WTC11 (cell line): ENCODE data around the gene PIK3CB. TPM values are rescaled to one million over a fixed set of nuclear protein-coding genes. Genes with fewer than 3 reads are reported as not detected.
A peak's percentile ranks its signal among the peaks of the same experiment; 100 is the strongest.

ENCODE experiments used
- ATAC-seq: fragments of 200-7000 bp; cut with Tn5 transposase; 2 replicates; pipeline ENCODE4 v1.10.0; 2021; ENCODE audit warnings: mild to moderate bottlenecking, moderate library complexity
- CTCF ChIA-PET: fragments of 300-600 bp; sonication (Branson Sonifier 250); formaldehyde crosslinking; loops from one replicate; lab custom pipeline; 2021; ENCODE audit warnings: antibody characterized with exemption; lab: Charles Lee
- POLR2A ChIA-PET: fragments of 350-600 bp; sonication (Branson Sonifier 250); formaldehyde crosslinking; loops from one replicate; lab custom pipeline; 2021; ENCODE audit warnings: antibody characterized with exemption; lab: Charles Lee
- DNase-seq: peaks from one replicate; pipeline ENCODE4 v3.0.0; 2021; ENCODE audit warnings: low spot score
- H3K27ac Mint-ChIP-seq: 2 replicates; pipeline ENCODE4 v1.8.0; 2021; ENCODE audit warnings: mixed read lengths
- H3K27me3 Mint-ChIP-seq: 2 replicates; pipeline ENCODE4 v1.8.0; 2021; ENCODE audit warnings: low read depth, mild to moderate bottlenecking, moderate library complexity, mixed read lengths
- H3K36me3 Mint-ChIP-seq: 2 replicates; pipeline ENCODE4 v1.8.0; 2021; ENCODE audit warnings: mixed read lengths
- H3K4me1 Mint-ChIP-seq: 2 replicates; pipeline ENCODE4 v1.8.0; 2022; ENCODE audit warnings: mixed read lengths
- H3K4me3 Mint-ChIP-seq: 2 replicates; pipeline ENCODE4 v1.8.0; 2021; ENCODE audit warnings: mild to moderate bottlenecking, moderate library complexity, mixed read lengths
- H3K9me3 Mint-ChIP-seq: 2 replicates; pipeline ENCODE4 v1.8.0; 2021; ENCODE audit warnings: mixed read lengths
- CREM ChIP-seq: sonication (generic); formaldehyde crosslinking; IDR thresholded peaks from 2 replicates; pipeline ENCODE4 v1.8.1; 2022; ENCODE audit warnings: mild to moderate bottlenecking, missing genetic modification reagents, moderate library complexity
- E2F4 ChIP-seq: sonication (generic); formaldehyde crosslinking; IDR thresholded peaks from 2 replicates; pipeline ENCODE4 v1.8.1; 2022; ENCODE audit warnings: low read depth, mild to moderate bottlenecking, moderate library complexity, missing genetic modification reagents, borderline replicate concordance
- ELF4 ChIP-seq: sonication (generic); formaldehyde crosslinking; IDR thresholded peaks from 2 replicates; pipeline ENCODE4 v1.8.1; 2022; ENCODE audit warnings: low read depth, mild to moderate bottlenecking, moderate library complexity, missing genetic modification reagents
- FOXK1 ChIP-seq: sonication (generic); formaldehyde crosslinking; IDR thresholded peaks from 2 replicates; pipeline ENCODE4 v1.8.0; 2022; ENCODE audit warnings: mild to moderate bottlenecking, moderate library complexity, missing genetic modification reagents
- HMGA2 ChIP-seq: fragments of 250-450 bp; sonication (Bioruptor Pico); IDR thresholded peaks from 2 replicates; pipeline ENCODE4 v1.4.0; 2021; ENCODE audit warnings: mild to moderate bottlenecking, moderate library complexity
- KAT7 ChIP-seq: sonication (generic); formaldehyde crosslinking; IDR thresholded peaks from 2 replicates; pipeline ENCODE4 v1.8.1; 2023; ENCODE audit warnings: missing genetic modification reagents, mild to moderate bottlenecking, borderline replicate concordance
- NFYB ChIP-seq: sonication (generic); formaldehyde crosslinking; conservative IDR thresholded peaks from 2 replicates; pipeline ENCODE4 v1.8.0; 2022; ENCODE audit warnings: low read depth, missing genetic modification reagents
- NR2C2 ChIP-seq: sonication (generic); formaldehyde crosslinking; IDR thresholded peaks from 2 replicates; pipeline ENCODE4 v1.8.0; 2022; ENCODE audit warnings: mild to moderate bottlenecking, missing genetic modification reagents
- SP1 ChIP-seq: sonication (generic); formaldehyde crosslinking; conservative IDR thresholded peaks from 2 replicates; pipeline ENCODE4 v1.8.1; 2022; ENCODE audit warnings: missing genetic modification reagents
- TP53 ChIP-seq: sonication (generic); formaldehyde crosslinking; IDR thresholded peaks from 2 replicates; pipeline ENCODE4 v1.8.1; 2023; ENCODE audit warnings: mild to moderate bottlenecking, missing genetic modification reagents
- ZBTB21 ChIP-seq: sonication (generic); formaldehyde crosslinking; IDR thresholded peaks from 2 replicates; pipeline ENCODE4 v1.8.1; 2023; ENCODE audit warnings: mild to moderate bottlenecking, missing genetic modification reagents, borderline replicate concordance
- ZNF121 ChIP-seq: sonication (generic); formaldehyde crosslinking; IDR thresholded peaks from 2 replicates; pipeline ENCODE4 v1.8.0; 2023; ENCODE audit warnings: missing genetic modification reagents
- ZNF423 ChIP-seq: fragments of 250-450 bp; sonication (Bioruptor Pico); IDR thresholded peaks from 2 replicates; pipeline ENCODE4 v2.1.2; 2022; ENCODE audit warnings: mild to moderate bottlenecking, moderate library complexity
- ZNF425 ChIP-seq: fragments of 250-450 bp; sonication (Bioruptor Pico); conservative IDR thresholded peaks from 2 replicates; pipeline ENCODE4 v1.9.0; 2021; ENCODE audit warnings: mild to moderate bottlenecking
- total RNA-seq: library from RNA; stranded (reverse); gene quantifications from 3 replicates; pipeline ENCODE4 v1.2.3, GENCODE V29; 2021
- TF ChIP-seq, protein P1 (sequence below): sonication (generic); formaldehyde crosslinking; IDR thresholded peaks from 2 replicates; pipeline ENCODE4 v1.8.0; 2023; ENCODE audit warnings: missing genetic modification reagents, mild to moderate bottlenecking, borderline replicate concordance
- TF ChIP-seq, protein P2 (sequence below): sonication (generic); formaldehyde crosslinking; conservative IDR thresholded peaks from 2 replicates; pipeline ENCODE4 v1.8.1; 2023; ENCODE audit warnings: mild to moderate bottlenecking, low read depth, missing genetic modification reagents, moderate library complexity
- TF ChIP-seq, protein P3 (sequence below): fragments of 200-600 bp; IDR thresholded peaks from 2 replicates; pipeline ENCODE4 v1.8.0; 2022; ENCODE audit warnings: antibody characterized with exemption
- TF ChIP-seq, protein P4 (sequence below): fragments of 250-450 bp; sonication (Bioruptor Pico); IDR thresholded peaks from 2 replicates; pipeline ENCODE4 v1.9.0; 2021; ENCODE audit warnings: mild to moderate bottlenecking
- TF ChIP-seq, protein P5 (sequence below): sonication (generic); formaldehyde crosslinking; IDR thresholded peaks from 2 replicates; pipeline ENCODE4 v1.8.1; 2023; ENCODE audit warnings: mild to moderate bottlenecking, missing genetic modification reagents

Gene PIK3CB
- total RNA-seq, 1 experiment from 2014 or later = 36.0 TPM

GRCh38 chr3:138615462-138615861 is 219.3 kb downstream of the PIK3CB start (continued):
- TF ChIP-seq, protein P1, sequence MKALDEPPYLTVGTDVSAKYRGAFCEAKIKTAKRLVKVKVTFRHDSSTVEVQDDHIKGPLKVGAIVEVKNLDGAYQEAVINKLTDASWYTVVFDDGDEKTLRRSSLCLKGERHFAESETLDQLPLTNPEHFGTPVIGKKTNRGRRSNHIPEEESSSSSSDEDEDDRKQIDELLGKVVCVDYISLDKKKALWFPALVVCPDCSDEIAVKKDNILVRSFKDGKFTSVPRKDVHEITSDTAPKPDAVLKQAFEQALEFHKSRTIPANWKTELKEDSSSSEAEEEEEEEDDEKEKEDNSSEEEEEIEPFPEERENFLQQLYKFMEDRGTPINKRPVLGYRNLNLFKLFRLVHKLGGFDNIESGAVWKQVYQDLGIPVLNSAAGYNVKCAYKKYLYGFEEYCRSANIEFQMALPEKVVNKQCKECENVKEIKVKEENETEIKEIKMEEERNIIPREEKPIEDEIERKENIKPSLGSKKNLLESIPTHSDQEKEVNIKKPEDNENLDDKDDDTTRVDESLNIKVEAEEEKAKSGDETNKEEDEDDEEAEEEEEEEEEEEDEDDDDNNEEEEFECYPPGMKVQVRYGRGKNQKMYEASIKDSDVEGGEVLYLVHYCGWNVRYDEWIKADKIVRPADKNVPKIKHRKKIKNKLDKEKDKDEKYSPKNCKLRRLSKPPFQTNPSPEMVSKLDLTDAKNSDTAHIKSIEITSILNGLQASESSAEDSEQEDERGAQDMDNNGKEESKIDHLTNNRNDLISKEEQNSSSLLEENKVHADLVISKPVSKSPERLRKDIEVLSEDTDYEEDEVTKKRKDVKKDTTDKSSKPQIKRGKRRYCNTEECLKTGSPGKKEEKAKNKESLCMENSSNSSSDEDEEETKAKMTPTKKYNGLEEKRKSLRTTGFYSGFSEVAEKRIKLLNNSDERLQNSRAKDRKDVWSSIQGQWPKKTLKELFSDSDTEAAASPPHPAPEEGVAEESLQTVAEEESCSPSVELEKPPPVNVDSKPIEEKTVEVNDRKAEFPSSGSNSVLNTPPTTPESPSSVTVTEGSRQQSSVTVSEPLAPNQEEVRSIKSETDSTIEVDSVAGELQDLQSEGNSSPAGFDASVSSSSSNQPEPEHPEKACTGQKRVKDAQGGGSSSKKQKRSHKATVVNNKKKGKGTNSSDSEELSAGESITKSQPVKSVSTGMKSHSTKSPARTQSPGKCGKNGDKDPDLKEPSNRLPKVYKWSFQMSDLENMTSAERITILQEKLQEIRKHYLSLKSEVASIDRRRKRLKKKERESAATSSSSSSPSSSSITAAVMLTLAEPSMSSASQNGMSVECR = no peak
- TF ChIP-seq CREM (no peak), ZNF425 (CRISPR knock-in tag) (no peak), FOXK1 (no peak), ELF4 (CRISPR knock-in tag) (no peak), KAT7 (CRISPR knock-in tag) (no peak), NFYB (CRISPR knock-in tag) (no peak), ZNF423 (CRISPR knock-in tag) (no peak)
- TF ChIP-seq, protein P2, sequence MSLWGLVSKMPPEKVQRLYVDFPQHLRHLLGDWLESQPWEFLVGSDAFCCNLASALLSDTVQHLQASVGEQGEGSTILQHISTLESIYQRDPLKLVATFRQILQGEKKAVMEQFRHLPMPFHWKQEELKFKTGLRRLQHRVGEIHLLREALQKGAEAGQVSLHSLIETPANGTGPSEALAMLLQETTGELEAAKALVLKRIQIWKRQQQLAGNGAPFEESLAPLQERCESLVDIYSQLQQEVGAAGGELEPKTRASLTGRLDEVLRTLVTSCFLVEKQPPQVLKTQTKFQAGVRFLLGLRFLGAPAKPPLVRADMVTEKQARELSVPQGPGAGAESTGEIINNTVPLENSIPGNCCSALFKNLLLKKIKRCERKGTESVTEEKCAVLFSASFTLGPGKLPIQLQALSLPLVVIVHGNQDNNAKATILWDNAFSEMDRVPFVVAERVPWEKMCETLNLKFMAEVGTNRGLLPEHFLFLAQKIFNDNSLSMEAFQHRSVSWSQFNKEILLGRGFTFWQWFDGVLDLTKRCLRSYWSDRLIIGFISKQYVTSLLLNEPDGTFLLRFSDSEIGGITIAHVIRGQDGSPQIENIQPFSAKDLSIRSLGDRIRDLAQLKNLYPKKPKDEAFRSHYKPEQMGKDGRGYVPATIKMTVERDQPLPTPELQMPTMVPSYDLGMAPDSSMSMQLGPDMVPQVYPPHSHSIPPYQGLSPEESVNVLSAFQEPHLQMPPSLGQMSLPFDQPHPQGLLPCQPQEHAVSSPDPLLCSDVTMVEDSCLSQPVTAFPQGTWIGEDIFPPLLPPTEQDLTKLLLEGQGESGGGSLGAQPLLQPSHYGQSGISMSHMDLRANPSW (CRISPR knock-in tag) = no peak
- TF ChIP-seq, protein P3, sequence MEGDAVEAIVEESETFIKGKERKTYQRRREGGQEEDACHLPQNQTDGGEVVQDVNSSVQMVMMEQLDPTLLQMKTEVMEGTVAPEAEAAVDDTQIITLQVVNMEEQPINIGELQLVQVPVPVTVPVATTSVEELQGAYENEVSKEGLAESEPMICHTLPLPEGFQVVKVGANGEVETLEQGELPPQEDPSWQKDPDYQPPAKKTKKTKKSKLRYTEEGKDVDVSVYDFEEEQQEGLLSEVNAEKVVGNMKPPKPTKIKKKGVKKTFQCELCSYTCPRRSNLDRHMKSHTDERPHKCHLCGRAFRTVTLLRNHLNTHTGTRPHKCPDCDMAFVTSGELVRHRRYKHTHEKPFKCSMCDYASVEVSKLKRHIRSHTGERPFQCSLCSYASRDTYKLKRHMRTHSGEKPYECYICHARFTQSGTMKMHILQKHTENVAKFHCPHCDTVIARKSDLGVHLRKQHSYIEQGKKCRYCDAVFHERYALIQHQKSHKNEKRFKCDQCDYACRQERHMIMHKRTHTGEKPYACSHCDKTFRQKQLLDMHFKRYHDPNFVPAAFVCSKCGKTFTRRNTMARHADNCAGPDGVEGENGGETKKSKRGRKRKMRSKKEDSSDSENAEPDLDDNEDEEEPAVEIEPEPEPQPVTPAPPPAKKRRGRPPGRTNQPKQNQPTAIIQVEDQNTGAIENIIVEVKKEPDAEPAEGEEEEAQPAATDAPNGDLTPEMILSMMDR = no peak
- TF ChIP-seq, protein P4, sequence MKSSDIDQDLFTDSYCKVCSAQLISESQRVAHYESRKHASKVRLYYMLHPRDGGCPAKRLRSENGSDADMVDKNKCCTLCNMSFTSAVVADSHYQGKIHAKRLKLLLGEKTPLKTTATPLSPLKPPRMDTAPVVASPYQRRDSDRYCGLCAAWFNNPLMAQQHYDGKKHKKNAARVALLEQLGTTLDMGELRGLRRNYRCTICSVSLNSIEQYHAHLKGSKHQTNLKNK (CRISPR knock-in tag) = no peak

DNA sequence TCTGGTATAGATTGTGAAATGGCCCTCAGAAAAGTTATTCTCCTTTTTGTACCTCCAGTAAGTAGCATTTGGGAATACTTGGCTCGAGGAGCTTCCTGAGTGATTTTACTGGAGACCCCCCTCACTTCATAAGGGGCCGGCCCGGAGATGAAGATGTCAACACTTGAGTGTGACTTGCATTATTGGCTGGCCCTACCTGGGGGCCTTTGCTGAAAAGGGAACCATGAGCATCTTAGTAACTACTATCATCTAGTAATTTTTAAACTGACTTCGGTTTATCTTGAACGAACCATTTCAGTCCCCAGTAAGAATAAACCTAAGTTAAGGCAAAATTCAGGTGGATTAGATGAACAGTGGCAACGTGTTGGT is 224.8 kb downstream of the PIK3CB start:
- no peaks in the 10 kb centered on the region for H3K36me3 Mint-ChIP-seq
- peak overlapping the region; percentile 69 for H3K4me3 Mint-ChIP-seq
- ChIA-PET CTCF (interaction anchor here (0.6 to 2.5 kb wide), 3 partner anchors 306 to 326 kb away, joined by 3 to 9 read pairs (median 4); no protein-coding TSS in a partner anchor), POLR2A (interaction anchor here (0.6 kb wide), 1 partner anchor 16 kb away, joined by 4 read pairs; the partner anchor contains the start of gene CEP70)
- ATAC-seq (no peak), DNase-seq (no peak)
- H3K27ac Mint-ChIP-seq = no peak overlapping the region
- peaks cover 17% of the 10 kb centered on the region for H3K27me3 Mint-ChIP-seq
- peaks cover 23% of the 10 kb centered on the region for H3K4me1 Mint-ChIP-seq
- no peaks in the 10 kb centered on the region for H3K9me3 Mint-ChIP-seq
- TF ChIP-seq, protein P2 (CRISPR knock-in tag) = no peak
- no peak for TF ChIP-seq HMGA2
- no peak for TF ChIP-seq NR2C2 (CRISPR knock-in tag)
- no peak for TF ChIP-seq SP1 (CRISPR knock-in tag)
- TF ChIP-seq CREM = no peak
- no peak for TF ChIP-seq E2F4
- no peak for TF ChIP-seq TP53 (CRISPR knock-in tag)
- no peak for TF ChIP-seq ZNF121
- TF ChIP-seq, protein P5, sequence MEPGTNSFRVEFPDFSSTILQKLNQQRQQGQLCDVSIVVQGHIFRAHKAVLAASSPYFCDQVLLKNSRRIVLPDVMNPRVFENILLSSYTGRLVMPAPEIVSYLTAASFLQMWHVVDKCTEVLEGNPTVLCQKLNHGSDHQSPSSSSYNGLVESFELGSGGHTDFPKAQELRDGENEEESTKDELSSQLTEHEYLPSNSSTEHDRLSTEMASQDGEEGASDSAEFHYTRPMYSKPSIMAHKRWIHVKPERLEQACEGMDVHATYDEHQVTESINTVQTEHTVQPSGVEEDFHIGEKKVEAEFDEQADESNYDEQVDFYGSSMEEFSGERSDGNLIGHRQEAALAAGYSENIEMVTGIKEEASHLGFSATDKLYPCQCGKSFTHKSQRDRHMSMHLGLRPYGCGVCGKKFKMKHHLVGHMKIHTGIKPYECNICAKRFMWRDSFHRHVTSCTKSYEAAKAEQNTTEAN (CRISPR knock-in tag) = no peak
- TF ChIP-seq ZBTB21 (CRISPR knock-in tag) = no peak
